ENCODE results near the gene DLG2. TPM values are rescaled to one million over a fixed set of nuclear protein-coding genes. Genes with fewer than 3 reads are reported as not detected.

DLG2 gene
- total and polyA plus RNA-seq, 2 donors (not counting 3 experiments of a cell fraction or from before 2014, with no cell fraction given) = 0.15 to 1.1 TPM

GRCh38 chr11:85316967-85317366, 310.2 kb downstream of the DLG2 start:
- H3K9ac ChIP-seq (replicated peaks; ENCODE audit: extremely low read depth, insufficient read depth, low read length) = no peak overlapping the region
- H3K4me3 ChIP-seq (replicated peaks in 1 of 3; ENCODE audit: insufficient read depth in 1 of 3, low read depth in 1 of 3, low read length in 3 of 3) = no peak overlapping the region
- TF ChIP-seq GATA2 (IDR thresholded peaks at IDR 0.05; ENCODE audit: insufficient read depth, insufficient read length, low read depth, low read length) (no peak), POLR2A (IDR thresholded peaks at IDR 0.05; ENCODE audit: low read depth, low read length) (no peak), POLR2AphosphoS5 (IDR thresholded peaks at IDR 0.05; ENCODE audit: insufficient read depth, low read depth, low read length) (no peak), JUN (IDR thresholded peaks at IDR 0.05; ENCODE audit: borderline replicate concordance, insufficient read depth, insufficient read length, low read depth) (no peak), MYC (IDR thresholded peaks at IDR 0.05; ENCODE audit: low read depth, low read length) (no peak)
- TF ChIP-seq, protein P1, sequence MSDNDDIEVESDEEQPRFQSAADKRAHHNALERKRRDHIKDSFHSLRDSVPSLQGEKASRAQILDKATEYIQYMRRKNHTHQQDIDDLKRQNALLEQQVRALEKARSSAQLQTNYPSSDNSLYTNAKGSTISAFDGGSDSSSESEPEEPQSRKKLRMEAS (IDR thresholded peaks at IDR 0.05; ENCODE audit: insufficient read depth, insufficient read length) = no peak
- no peaks in the 10 kb centered on the region for H3K4me1 ChIP-seq (ENCODE audit: control insufficient read depth, extremely low read depth, insufficient read depth, low read length)
- H2AFZ ChIP-seq (ENCODE audit: low read depth, low read length) = no peak overlapping the region
- H3K27me3 ChIP-seq (ENCODE audit: control insufficient read depth in 2 of 2, insufficient read depth in 2 of 2, low read length in 2 of 2) = no peaks in the 10 kb centered on the region
- no TSS peak for BruUV-seq (replicated peaks)
- dilution Hi-C loops (cut with MboI; ENCODE audit: extremely low pct_ligation_motif_present, low sequenced_read_pairs) (no loop called here), intact Hi-C loops (cut with micrococcal nuclease) (no loop called here)
- H4K20me1 ChIP-seq (replicated peaks; ENCODE audit: control insufficient read depth, extremely low read depth, insufficient read depth, low read length) = no peaks in the 10 kb centered on the region
- POLR2A ChIA-PET = no interaction called here
- peaks cover 2% of the 10 kb centered on the region for H3K9me3 ChIP-seq (replicated peaks; ENCODE audit: control insufficient read depth, insufficient read depth, low read length)
- H3K36me3 ChIP-seq (ENCODE audit: control insufficient read depth in 2 of 2, extremely low read depth in 1 of 2, insufficient read depth in 2 of 2, low read length in 2 of 2) = no peaks in the 10 kb centered on the region
- no peaks in the 10 kb centered on the region for H3K79me2 ChIP-seq (ENCODE audit: control insufficient read depth, insufficient read depth, low read length)
- H3K9me1 ChIP-seq (replicated peaks; ENCODE audit: control insufficient read depth, extremely low read depth, insufficient read depth, low read length) = no peaks in the 10 kb centered on the region
- H3K27ac ChIP-seq (ENCODE audit: insufficient read depth, low read depth, low read length) = no peak overlapping the region
- FAIRE-seq = no peak
- CTCF ChIA-PET = no interaction called here
- no peak for DNase-seq (ENCODE audit: low read depth, low spot score)
- no peak overlapping the region for H3K4me2 ChIP-seq (ENCODE audit: insufficient read depth, low read length)

- Histone ChIP-seq H3K27me3 (ENCODE audit: control insufficient read depth in 2 of 2, insufficient read depth in 2 of 2, low read length in 2 of 2) (no peaks in the 10 kb centered on the region), H3K9me1 (replicated peaks; ENCODE audit: control insufficient read depth, extremely low read depth, insufficient read depth, low read length) (no peaks in the 10 kb centered on the region), H3K36me3 (ENCODE audit: control insufficient read depth in 2 of 2, extremely low read depth in 1 of 2, insufficient read depth in 2 of 2, low read length in 2 of 2) (no peaks in the 10 kb centered on the region), H4K20me1 (replicated peaks; ENCODE audit: control insufficient read depth, extremely low read depth, insufficient read depth, low read length) (no peaks in the 10 kb centered on the region), H3K4me3 (replicated peaks in 1 of 3; ENCODE audit: insufficient read depth in 1 of 3, low read depth in 1 of 3, low read length in 3 of 3) (no peak overlapping the region), H3K27ac (ENCODE audit: insufficient read depth, low read depth, low read length) (no peak overlapping the region), H2AFZ (ENCODE audit: low read depth, low read length) (no peak overlapping the region), H3K4me1 (ENCODE audit: control insufficient read depth, extremely low read depth, insufficient read depth, low read length) (no peaks in the 10 kb centered on the region), H3K9me3 (replicated peaks; ENCODE audit: control insufficient read depth, insufficient read depth, low read length) (no peaks in the 10 kb centered on the region), H3K4me2 (ENCODE audit: insufficient read depth, low read length) (no peak overlapping the region), H3K9ac (replicated peaks; ENCODE audit: extremely low read depth, insufficient read depth, low read length) (no peak overlapping the region), H3K79me2 (ENCODE audit: control insufficient read depth, insufficient read depth, low read length) (no peaks in the 10 kb centered on the region)
- TF ChIP-seq FOS (IDR thresholded peaks at IDR 0.05; ENCODE audit: borderline replicate concordance, insufficient read depth, low read length) (no peak), GATA2 (IDR thresholded peaks at IDR 0.05; ENCODE audit: insufficient read depth, insufficient read length, low read depth, low read length) (no peak), JUN (IDR thresholded peaks at IDR 0.05; ENCODE audit: borderline replicate concordance, insufficient read depth, insufficient read length, low read depth) (no peak), POLR2AphosphoS5 (IDR thresholded peaks at IDR 0.05; ENCODE audit: insufficient read depth, low read depth, low read length) (no peak), MYC (IDR thresholded peaks at IDR 0.05; ENCODE audit: low read depth, low read length) (no peak), CTCF (IDR thresholded peaks at IDR 0.05; ENCODE audit: extremely low read depth in 1 of 2, insufficient read depth in 1 of 2, low read depth in 1 of 2, low read length in 2 of 2) (no peak), EZH2 (IDR thresholded peaks at IDR 0.05; ENCODE audit: borderline replicate concordance, low read depth, low read length, severe bottlenecking) (no peak), POLR2A (IDR thresholded peaks at IDR 0.05; ENCODE audit: low read depth, low read length) (no peak)
- TF ChIP-seq, protein P1 (IDR thresholded peaks at IDR 0.05; ENCODE audit: insufficient read depth, insufficient read length) = no peak
- POLR2A ChIA-PET = no interaction called here
- BruUV-seq (replicated peaks) = no TSS peak
- no peak for DNase-seq (ENCODE audit: low read depth, low spot score)
- FAIRE-seq = no peak
- dilution Hi-C loops (cut with MboI; ENCODE audit: extremely low pct_ligation_motif_present, low sequenced_read_pairs) = no loop called here
- CTCF ChIA-PET = no interaction called here
- intact Hi-C loops (cut with micrococcal nuclease) = no loop called here
Measured at GRCh38 chr11:85313741-85314140, 313.4 kb downstream of the DLG2 start.
